Ovary (tissue), 3 donors: ENCODE data around the gene LYZL2.
"Not testable (repeated sequence)": the region's sequence is repeated elsewhere in the genome, so short reads cannot be mapped to it uniquely, and the experiment has no call there.

Experiments
- EP300 ChIP-seq: sonication (generic); formaldehyde crosslinking; IDR thresholded peaks from one replicate; pipeline ENCODE4 v1.6.1; 2017; ENCODE audit warnings: antibody characterized with exemption
- POLR2A ChIP-seq: fragments of 450-650 bp; IDR thresholded peaks from one replicate; pipeline ENCODE4 v1.6.1; 2017; ENCODE audit warnings: antibody characterized with exemption, mild to moderate bottlenecking, moderate library complexity
- TF ChIP-seq, protein P1 (sequence below), 3 donors: fragments of 450-650 bp in 2 of 3; fragments of 200-600 bp in 1 of 3; IDR thresholded peaks; one replicate each; pipeline versions ENCODE4 v1.5.1 to v1.8.0; 2016 to 2022; ENCODE audit warnings: antibody characterized with exemption in 3 of 3, mild to moderate bottlenecking in 1 of 3
- donor health status: DM: no; HTN: no; CAD: no.

GRCh38 chr10:30655001-30655400 is 25.4 kb upstream of the LYZL2 start:
- TF ChIP-seq EP300, POLR2A: not testable (repeated sequence)
- TF ChIP-seq, protein P1, sequence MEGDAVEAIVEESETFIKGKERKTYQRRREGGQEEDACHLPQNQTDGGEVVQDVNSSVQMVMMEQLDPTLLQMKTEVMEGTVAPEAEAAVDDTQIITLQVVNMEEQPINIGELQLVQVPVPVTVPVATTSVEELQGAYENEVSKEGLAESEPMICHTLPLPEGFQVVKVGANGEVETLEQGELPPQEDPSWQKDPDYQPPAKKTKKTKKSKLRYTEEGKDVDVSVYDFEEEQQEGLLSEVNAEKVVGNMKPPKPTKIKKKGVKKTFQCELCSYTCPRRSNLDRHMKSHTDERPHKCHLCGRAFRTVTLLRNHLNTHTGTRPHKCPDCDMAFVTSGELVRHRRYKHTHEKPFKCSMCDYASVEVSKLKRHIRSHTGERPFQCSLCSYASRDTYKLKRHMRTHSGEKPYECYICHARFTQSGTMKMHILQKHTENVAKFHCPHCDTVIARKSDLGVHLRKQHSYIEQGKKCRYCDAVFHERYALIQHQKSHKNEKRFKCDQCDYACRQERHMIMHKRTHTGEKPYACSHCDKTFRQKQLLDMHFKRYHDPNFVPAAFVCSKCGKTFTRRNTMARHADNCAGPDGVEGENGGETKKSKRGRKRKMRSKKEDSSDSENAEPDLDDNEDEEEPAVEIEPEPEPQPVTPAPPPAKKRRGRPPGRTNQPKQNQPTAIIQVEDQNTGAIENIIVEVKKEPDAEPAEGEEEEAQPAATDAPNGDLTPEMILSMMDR (IDR thresholded peaks at IDR 0.05) = not testable (repeated sequence)
